NCI-H2227 treated with DMSO at 0.1 percent for 48 hours (cell line): ENCODE data around the gene SAXO1.
"Not testable (repeated sequence)": the region's sequence is repeated elsewhere in the genome, so short reads cannot be mapped to it uniquely, and the experiment has no call there.

Experiments
- DNase-seq: peaks from one replicate; lab custom pipeline; 2025; lab: John Stamatoyannopoulos, UW

The SAXO1 gene

GRCh38 chr9:19033015-19033414 is at the start of gene SAXO1:
Gene SAXO1, minus strand, starts transcription at chr9:19033209. Its CDS starts 301 bp downstream, at chr9:19032908.
- no peak for DNase-seq

GRCh38 chr9:19074836-19075235 is 41.8 kb upstream of the SAXO1 start:
- DNase-seq: no peak

GRCh38 chr9:19074229-19074628 is 41.2 kb upstream of the SAXO1 start:
- no peak for DNase-seq

GRCh38 chr9:19057033-19057432 is 24.0 kb upstream of the SAXO1 start:
- no peak for DNase-seq

- DNase-seq: no peak
Measured at GRCh38 chr9:19050637-19051591, 17.9 kb upstream of the SAXO1 start.

GRCh38 chr9:19049917-19050636 is 17.1 kb upstream of the SAXO1 start:
- peak; percentile 3 for DNase-seq

- peak; percentile 96 for DNase-seq
Measured at GRCh38 chr9:19048966-19049916, 16.2 kb upstream of the SAXO1 start, which contains the start of gene RRAGA. Gene RRAGA, plus strand, starts transcription at chr9:19049427. Its CDS starts 233 bp downstream, at chr9:19049660.

GRCh38 chr9:19036611-19037010 is 3.6 kb upstream of the SAXO1 start:
- no peak for DNase-seq

GRCh38 chr9:19032406-19032805 is 603 bp downstream of the SAXO1 start:
- no peak for DNase-seq

- DNase-seq: no peak
Measured at GRCh38 chr9:19030899-19031298, 2.1 kb downstream of the SAXO1 start.

- peak; percentile 77 for DNase-seq
Measured at GRCh38 chr9:19028835-19029451, 4.1 kb downstream of the SAXO1 start.

GRCh38 chr9:19027825-19028224 is 5.2 kb downstream of the SAXO1 start:
- no peak for DNase-seq

GRCh38 chr9:19026375-19026774 is 6.6 kb downstream of the SAXO1 start:
- no peak for DNase-seq

- no peak for DNase-seq
Measured at GRCh38 chr9:19023078-19023477, 9.9 kb downstream of the SAXO1 start.

GRCh38 chr9:19022206-19022605 is 10.8 kb downstream of the SAXO1 start:
- no peak for DNase-seq

- DNase-seq: not testable (repeated sequence)
Measured at GRCh38 chr9:19021649-19022048, 11.4 kb downstream of the SAXO1 start.

- DNase-seq: no peak
Measured at GRCh38 chr9:19020886-19021455, 12.0 kb downstream of the SAXO1 start.

GRCh38 chr9:19018201-19018600 is 14.8 kb downstream of the SAXO1 start:
- no peak for DNase-seq

- DNase-seq: no peak
Measured at GRCh38 chr9:19009391-19009965, 23.5 kb downstream of the SAXO1 start.

GRCh38 chr9:19000133-19000532 is 32.9 kb downstream of the SAXO1 start:
- DNase-seq: no peak
